Activated naive CD8-positive, alpha-beta T cell treated with anti-CD3 and anti-CD28 coated beads, Interleukin-2, amount 50 U/mL, for 16 hours (primary cell): ENCODE measurements around the gene MGAM2.
"Not testable (repeated sequence)": the region's sequence is repeated elsewhere in the genome, so short reads cannot be mapped to it uniquely, and the experiment has no call there.

Experiments
- DNase-seq: peaks from one replicate; pipeline ENCODE4 v3.0.0-alpha.2; 2020; ENCODE audit warnings: low read depth, low spot score

The MGAM2 gene

GRCh38 chr7:142111499-142111898 is at the start of gene MGAM2:
MGAM2 (plus strand) TSS chr7:142111718; CDS start chr7:142116874, 5,156 bp downstream.
- no peak for DNase-seq

GRCh38 chr7:142063551-142064442 is 47.7 kb upstream of the MGAM2 start:
- no peak for DNase-seq

GRCh38 chr7:142066536-142066935 is 45.0 kb upstream of the MGAM2 start:
- DNase-seq = no peak

GRCh38 chr7:142077762-142078161 is 33.8 kb upstream of the MGAM2 start:
- no peak for DNase-seq

GRCh38 chr7:142083605-142084004 is 27.9 kb upstream of the MGAM2 start:
- DNase-seq = no peak

- DNase-seq = no peak
Observed at GRCh38 chr7:142085428-142085827, 26.1 kb upstream of the MGAM2 start.

GRCh38 chr7:142088022-142088714 is 23.4 kb upstream of the MGAM2 start:
- no peak for DNase-seq

- no peak for DNase-seq
Observed at GRCh38 chr7:142089035-142089434, 22.5 kb upstream of the MGAM2 start.

GRCh38 chr7:142091961-142092360 is 19.6 kb upstream of the MGAM2 start:
- DNase-seq = no peak

- DNase-seq = no peak
Observed at GRCh38 chr7:142094861-142095260, 16.7 kb upstream of the MGAM2 start.

GRCh38 chr7:142097571-142097970 is 13.9 kb upstream of the MGAM2 start:
- DNase-seq = no peak

GRCh38 chr7:142098004-142098403 is 13.5 kb upstream of the MGAM2 start:
- DNase-seq = no peak

GRCh38 chr7:142099347-142099746 is 12.2 kb upstream of the MGAM2 start:
- DNase-seq = not testable (repeated sequence)

- no peak for DNase-seq
Observed at GRCh38 chr7:142100634-142101033, 10.9 kb upstream of the MGAM2 start.

GRCh38 chr7:142101794-142102193 is 9.7 kb upstream of the MGAM2 start:
- DNase-seq = not testable (repeated sequence)

- DNase-seq = no peak
Observed at GRCh38 chr7:142104550-142105527, 6.7 kb upstream of the MGAM2 start.

GRCh38 chr7:142108728-142109505 is 2.6 kb upstream of the MGAM2 start:
- DNase-seq = no peak

GRCh38 chr7:142110098-142110497 is 1.4 kb upstream of the MGAM2 start:
- DNase-seq = no peak

- no peak for DNase-seq
Observed at GRCh38 chr7:142110638-142111037, 880 bp upstream of the MGAM2 start.

- DNase-seq = no peak
Observed at GRCh38 chr7:142112086-142112485, 568 bp downstream of the MGAM2 start.

- DNase-seq = no peak
Observed at GRCh38 chr7:142114207-142114606, 2.7 kb downstream of the MGAM2 start.
